Measurements from ENCODE around the gene ELP5.

DNA sequence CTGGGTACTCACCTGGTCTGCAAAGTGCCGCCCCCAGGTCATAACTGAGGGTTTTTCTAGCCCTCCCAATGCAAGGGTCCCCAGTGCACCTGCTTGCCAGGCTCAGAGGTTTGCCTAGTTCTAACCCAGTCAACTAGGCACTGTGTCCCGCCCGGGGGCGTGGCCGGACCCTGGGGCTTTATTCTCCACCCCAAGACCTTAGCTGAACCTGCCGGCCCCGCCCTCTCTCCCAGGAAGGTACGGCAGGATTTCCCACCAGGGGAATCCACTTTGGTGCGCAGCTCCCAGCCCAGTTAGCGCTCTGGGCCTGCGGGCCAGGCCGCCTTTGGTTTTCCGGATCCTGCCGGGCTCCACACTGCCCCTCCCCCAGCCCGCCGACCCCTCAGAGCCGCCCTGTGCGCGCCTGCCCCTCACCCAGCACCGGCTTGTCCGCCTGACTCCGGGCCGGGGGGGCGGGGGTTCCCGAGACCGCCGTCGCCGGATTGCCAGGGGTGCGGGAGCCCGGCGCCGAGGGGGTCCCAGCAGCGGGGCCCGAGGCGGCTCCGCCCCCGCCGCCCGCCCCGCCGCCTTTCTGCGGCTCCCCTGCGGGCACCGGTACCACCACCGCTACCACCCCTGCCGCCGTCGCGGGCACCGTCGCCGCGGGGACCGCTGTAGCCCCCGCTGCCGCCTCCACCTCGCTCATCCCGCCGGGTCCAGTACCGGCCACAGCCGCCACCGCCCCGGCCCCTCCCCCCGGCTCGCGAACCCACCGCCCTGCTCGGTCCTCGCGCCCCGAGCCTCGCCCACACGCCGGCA is 42.0 kb downstream of the ELP5 start:
- TF ChIP-seq CREB1 (IDR thresholded peaks at IDR 0.05; ENCODE audit: low read depth): no peak
- no peak for TF ChIP-seq ZZZ3 (IDR thresholded peaks at IDR 0.05; ENCODE audit: control insufficient read depth, insufficient read length, low read depth)
- TF ChIP-seq, protein P1, sequence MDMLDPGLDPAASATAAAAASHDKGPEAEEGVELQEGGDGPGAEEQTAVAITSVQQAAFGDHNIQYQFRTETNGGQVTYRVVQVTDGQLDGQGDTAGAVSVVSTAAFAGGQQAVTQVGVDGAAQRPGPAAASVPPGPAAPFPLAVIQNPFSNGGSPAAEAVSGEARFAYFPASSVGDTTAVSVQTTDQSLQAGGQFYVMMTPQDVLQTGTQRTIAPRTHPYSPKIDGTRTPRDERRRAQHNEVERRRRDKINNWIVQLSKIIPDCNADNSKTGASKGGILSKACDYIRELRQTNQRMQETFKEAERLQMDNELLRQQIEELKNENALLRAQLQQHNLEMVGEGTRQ (IDR thresholded peaks at IDR 0.05; ENCODE audit: borderline replicate concordance, low read depth, low read length): no peak
- no peak for TF ChIP-seq SMAD1 (IDR thresholded peaks at IDR 0.05; ENCODE audit: low read depth, partially characterized antibody)
- TF ChIP-seq, protein P2, sequence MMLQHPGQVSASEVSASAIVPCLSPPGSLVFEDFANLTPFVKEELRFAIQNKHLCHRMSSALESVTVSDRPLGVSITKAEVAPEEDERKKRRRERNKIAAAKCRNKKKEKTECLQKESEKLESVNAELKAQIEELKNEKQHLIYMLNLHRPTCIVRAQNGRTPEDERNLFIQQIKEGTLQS (IDR thresholded peaks at IDR 0.05; ENCODE audit: borderline replicate concordance, extremely low read depth, low read depth, low read length): no peak
